HG02571 (cell line): ENCODE data around the gene WNT3.
"Not testable (repeated sequence)": the region's sequence is repeated elsewhere in the genome, so short reads cannot be mapped to it uniquely, and the experiment has no call there.

Source experiments
- ATAC-seq: cut with Tn5 transposase; IDR thresholded peaks from one replicate; pipeline ENCODE4 v1.9.1; 2021; ENCODE audit warnings: mild to moderate bottlenecking, moderate library complexity; ENCODE audit not compliant: unreplicated experiment

Gene WNT3

DNA sequence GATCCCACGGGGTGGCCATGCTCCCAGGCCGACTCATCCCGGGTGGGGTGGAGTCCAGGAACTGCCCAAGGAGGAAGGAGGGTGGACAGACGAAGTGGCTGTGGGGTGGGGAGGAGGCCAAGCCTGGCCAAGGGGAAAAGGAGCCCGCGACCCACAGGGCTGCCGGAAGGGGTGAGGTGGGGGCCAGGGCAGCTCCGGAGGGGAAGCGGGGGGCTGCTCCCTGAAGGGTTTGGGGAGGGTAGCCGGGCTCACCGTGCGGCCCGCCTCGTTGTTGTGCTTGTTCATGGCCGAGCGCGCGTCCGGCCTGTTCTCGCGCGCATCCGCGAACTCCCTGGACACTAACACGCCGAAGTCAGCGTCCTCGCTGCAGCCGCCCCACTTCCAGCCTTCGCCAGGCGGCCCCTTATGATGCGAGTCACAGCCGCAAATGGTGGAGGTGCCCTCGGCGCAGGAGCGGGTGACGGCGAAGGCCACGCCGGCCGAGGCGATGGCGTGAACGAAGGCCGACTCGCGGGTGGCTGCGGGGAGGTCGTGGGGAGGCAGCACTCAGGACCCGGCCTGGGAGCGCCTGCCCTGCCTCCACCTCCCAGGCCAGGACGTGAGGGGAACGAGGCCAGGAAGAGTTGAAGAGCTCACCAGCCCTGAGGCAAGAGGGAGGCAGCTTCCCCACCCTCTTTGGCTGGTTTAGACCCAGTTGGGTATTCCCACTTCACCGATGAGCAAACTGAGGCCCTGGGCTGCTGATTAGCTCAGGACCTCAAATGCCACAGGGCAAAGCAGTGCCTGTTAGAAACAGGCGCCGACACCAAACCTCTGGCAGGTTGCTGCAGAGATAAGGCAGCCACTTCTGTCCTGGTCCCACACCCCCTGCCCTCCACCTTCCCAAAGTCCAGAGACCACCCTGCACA, 48.7 kb downstream of the WNT3 start:
- ATAC-seq: no peak

- ATAC-seq: not testable (repeated sequence)
These were observed 49.6 kb downstream of the WNT3 start for GRCh38 chr17:46768896-46769295.

DNA sequence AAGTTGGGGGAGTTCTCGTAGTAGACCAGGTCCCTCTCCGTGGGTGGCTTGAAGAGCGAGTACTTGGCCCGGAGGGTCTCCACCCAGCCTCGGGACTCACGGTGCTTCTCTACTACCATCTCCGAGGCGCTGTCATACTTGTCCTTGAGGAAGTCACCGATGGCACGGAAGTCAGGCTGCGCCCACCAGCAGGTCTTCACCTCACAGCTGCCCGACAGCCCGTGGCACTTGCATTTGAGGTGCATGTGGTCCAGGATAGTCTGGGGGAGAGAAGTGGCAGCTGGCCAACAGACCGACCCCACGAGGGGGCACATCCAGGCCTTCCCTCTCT, 50.0 kb downstream of the WNT3 start:
- ATAC-seq: no peak

DNA sequence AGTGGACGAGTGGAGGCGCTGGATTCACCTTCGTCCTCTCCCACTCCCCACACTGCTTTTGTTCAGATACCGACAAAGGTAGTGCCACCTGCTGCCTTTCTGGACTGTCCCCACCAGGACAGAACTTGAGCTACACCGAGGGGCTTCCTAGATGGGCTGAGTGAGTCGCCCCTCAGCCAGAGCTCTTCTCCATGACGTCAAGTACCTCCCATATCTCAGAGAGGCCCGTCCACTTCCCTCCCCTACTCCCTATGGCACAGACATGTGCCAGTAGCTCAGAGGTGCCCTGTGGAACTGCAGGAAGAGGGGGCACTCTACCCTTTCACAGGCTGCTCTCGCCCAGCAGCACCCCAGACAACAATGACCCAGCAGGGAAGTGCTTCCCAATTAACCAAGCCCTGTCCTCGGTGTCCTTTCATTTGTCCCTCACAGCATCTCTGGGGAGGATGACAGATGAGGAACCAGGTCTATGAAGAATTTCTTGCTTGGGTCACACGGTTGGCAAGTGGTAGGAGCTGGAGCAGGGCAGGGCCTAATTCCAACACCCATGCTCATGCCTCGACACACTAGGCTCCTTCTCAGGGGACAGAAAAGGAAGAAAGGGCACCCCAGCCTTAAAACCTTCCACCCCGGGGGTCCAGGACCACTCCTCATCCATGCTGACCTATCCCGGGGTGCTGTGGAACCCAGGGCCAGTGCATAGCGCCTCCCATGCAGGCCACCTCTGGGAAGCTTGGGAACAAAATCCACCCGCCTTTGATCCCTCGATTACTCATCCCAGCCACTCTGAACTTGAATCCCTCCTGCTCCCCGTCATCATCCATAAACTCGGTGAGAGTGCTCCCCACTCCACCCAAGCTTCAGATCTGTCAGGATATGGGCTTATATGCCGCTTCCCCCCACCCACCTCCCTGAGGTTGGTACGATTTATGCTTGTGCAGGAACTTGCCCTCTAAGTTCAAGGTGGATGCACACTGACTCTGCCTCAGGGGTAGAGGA, 51.7 kb downstream of the WNT3 start:
- no peak for ATAC-seq

DNA sequence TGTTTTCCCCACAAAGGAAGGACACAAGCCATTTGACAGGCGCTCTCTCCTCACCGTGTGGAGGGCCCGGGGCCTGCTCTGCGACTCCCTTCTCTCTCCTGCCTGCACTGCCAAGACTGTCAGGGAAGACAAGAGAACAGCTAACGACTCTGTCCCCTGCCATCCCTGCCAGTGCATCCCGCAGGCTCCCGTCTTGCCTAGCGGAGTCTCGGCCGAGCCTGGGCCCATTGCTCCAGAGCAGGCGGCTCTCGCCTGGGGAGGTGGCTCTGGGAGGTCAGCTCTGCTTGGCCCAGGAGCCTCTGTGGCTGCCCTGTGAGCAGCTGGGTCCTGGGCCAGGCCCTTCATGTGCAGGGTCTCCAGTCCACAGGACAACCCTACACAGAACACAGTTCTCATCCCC, 53.0 kb downstream of the WNT3 start:
- no peak for ATAC-seq

DNA sequence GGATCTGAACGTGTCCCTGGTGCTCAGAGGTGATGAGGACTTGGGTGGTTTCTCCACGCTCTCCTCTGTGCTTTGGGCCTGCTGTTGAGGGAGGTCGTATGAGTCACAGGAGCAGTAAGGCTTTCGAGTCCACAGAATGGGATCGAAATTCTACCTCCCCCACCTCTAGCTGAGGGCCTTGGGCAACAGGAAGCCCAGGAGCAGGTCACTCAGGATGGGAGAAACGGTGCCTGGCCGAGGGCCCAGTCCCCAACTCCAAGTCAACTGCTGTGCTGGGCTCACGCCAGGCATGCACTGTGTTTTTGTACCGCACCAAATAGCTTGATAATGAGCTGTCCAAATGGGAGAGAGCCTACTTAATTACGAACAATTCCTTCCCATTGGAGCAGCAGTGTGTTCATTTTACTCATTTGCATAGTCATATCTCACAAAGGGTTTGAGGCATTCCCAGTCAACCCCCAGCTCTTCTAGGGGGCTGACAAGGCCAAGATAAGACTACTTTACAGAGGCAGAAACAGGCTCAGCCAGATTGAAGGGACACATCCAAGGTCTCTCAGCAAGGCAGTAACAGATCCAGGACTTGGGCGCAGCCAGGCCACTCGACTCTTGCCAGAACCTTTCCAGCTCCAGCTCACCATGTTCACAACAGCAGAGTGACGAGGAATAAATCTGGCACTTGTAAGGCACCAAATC, 53.6 kb downstream of the WNT3 start:
- ATAC-seq: no peak

DNA sequence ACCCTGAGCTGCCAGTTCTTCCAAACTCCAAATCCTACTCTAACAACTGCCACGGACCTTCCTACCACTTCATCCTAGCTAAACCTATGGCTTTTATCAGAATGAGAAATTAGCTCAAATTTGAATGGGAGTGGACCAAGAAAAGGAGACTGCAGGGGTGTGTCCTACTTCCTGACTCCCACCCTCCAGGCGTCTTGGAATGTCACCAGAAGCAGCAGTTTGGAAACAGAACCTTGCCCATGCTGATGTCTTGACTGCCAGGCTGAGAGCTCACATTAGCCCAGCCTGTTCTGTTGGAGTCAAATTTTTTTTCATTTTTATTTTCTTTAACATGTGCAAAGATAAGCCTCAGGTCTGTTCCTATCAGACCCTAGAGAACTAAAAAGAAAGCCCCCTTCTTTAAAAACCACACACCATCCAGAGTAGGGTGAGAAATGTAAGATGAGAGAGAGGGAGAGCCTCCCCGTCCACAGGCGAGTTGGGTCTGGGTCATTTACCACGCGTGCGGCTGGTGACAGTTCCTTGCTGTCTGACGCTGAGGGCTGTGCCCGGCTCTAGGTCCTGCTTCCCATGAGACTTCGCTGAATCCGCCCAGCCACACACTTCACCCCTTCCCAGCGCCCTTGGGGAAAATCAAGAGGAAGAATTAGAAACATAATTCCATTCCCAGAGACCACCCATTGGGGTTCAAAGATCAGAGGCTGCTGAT, 54.3 kb downstream of the WNT3 start:
- ATAC-seq: no peak

- no peak for ATAC-seq
These were observed 55.1 kb downstream of the WNT3 start for GRCh38 chr17:46763416-46763815.

GRCh38 chr17:46759141-46759540, 59.4 kb downstream of the WNT3 start:
- ATAC-seq: no peak

DNA sequence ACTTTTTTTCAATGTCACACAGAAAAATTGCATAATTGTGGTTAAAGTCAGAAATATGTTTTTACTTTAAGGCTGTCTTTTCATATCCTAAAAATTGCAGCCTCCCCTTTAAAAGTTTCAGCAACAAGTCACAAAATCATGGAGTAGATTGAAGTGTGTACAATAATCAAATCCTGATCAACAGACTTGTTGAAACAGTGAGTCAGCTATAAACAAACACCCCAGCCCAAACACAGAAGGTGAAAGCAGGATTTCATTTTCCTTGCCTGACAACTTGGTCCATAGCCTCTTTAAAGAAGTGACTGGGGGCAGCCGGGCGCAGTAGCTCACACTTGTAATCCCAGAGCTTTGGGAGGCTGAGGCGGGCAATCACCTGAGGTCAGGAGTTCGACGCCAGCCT, 59.9 kb downstream of the WNT3 start:
- ATAC-seq: no peak

DNA sequence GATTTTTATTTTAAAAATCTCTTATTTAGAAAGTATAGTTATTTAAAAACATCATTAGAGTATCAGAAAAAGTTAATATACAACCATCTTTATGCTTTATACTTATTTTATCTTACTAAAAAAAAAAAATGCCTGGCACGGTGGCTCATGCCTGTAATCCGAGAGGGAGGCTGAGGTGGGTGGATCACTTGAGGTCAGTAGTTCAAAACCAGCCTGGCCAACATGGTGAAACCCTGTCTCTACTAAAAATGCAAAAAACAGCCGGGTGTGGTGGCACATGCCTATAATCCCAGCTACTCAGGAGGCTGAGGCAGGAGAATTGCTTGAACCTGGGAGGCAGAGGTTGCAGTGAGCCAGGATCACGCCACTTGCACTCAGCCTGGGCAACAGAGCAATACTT, 60.9 kb downstream of the WNT3 start:
- ATAC-seq: not testable (repeated sequence)

GRCh38 chr17:46756861-46757260, 61.6 kb downstream of the WNT3 start:
- ATAC-seq: no peak

GRCh38 chr17:46756081-46756735, 62.3 kb downstream of the WNT3 start:
- no peak for ATAC-seq

- no peak for ATAC-seq
These were observed 64.7 kb downstream of the WNT3 start for GRCh38 chr17:46753776-46754175.

DNA sequence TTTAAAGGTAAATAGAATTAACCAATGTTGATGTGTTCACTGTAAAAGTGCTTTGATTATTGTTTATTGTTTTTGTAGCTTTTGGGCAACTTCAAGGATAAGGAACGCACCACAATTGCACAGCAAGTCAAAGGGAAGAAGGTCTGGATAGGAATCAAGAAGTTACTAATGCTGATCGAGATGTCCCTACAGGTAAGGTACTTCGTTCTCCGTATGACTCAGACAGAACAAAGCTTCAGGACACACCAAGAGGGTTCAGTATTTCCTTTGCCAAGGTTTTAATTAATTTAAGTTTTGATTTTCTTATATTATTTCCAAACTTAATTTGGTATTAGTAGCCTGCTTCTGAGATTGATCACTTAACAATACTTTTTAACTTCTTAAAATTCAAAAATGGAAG, 67.1 kb downstream of the WNT3 start:
- no peak for ATAC-seq

DNA sequence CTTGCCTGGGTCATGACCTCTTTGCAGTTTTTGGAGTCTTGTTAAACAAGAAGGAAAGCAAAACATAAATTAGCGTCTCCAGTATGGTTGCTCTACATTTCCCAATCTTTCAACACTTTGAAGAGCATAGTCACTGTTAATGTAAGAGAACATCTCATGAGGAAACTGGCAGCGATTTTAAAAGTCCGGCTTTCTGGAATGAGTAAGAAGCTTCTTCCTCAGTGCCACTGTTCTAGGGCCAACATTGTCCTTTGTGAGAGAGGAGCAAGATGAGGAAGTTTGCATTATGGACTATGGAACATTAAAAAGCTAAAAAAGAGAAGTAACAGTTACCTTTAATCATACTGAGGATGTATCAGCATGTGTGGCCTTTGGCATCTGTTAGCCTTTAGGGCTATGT, 73.1 kb downstream of the WNT3 start:
- no peak for ATAC-seq

- no peak for ATAC-seq
These were observed 74.1 kb downstream of the WNT3 start for GRCh38 chr17:46744441-46744840.

DNA sequence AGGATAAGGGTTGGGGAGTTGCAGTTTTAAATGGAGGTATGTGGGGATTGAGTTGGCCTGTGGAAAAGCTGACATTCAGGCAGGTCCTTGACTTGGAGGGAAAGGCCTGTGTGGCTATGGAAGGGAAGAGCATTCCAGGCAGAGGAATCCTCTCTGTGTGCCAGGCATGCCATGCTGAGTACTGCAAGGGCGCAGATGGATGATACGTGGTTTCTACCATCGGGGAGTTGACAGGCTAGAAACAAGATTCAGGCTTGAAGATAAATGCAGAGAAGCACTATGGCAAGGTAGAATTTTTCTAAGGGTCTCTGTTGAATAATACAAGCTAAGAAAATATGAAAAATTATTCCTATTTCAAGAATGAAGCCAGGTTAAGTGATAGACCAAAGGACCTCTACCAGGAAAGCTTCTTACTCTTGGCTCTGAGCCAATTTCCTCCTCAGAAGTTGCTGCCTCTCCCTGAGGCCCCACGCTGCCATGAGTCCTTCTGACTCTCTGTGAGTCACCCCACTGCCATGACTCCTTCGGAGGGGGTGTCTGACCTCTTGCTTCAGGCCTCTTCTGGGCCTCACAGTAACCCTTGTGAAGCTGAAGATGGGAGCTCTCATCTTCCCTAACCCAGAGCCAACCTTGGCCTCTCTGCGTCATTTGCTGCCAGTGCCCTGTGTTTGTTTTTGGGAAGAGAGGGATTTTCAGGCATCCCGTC, 75.8 kb downstream of the WNT3 start:
- ATAC-seq: no peak

GRCh38 chr17:46741122-46741730, 77.3 kb downstream of the WNT3 start:
- ATAC-seq: no peak
